ENCODE measurements around the gene GATB. TPM values are rescaled to one million over a fixed set of nuclear protein-coding genes. Genes with fewer than 3 reads are reported as not detected.

The GATB gene
- polyA plus RNA-seq, 1 donor: 17.4 TPM

- Histone ChIP-seq H3K27ac (ENCODE audit: low read length) (no peak overlapping the region), H3K9me3 (ENCODE audit: control insufficient read depth, low read depth, low read length) (no peaks in the 10 kb centered on the region), H3K4me3 (ENCODE audit: low read length) (no peak overlapping the region), H3K27me3 (ENCODE audit: control insufficient read depth, insufficient read depth, low read length) (no peaks in the 10 kb centered on the region), H3K36me3 (ENCODE audit: control insufficient read depth, insufficient read depth, low read length) (peaks cover 8% of the 10 kb centered on the region), H3K4me1 (ENCODE audit: control insufficient read depth, insufficient read depth, low read length) (no peaks in the 10 kb centered on the region)
- WGBS (ENCODE audit: insufficient coverage, low lambda C conversion rate): no CpG with 5 or more reads among the region's 3 CpGs
- DNase-seq: no peak
Observed at GRCh38 chr4:151667048-151667447, 93.8 kb downstream of the GATB start.

GRCh38 chr4:151666501-151666900 is 94.3 kb downstream of the GATB start:
- Histone ChIP-seq H3K4me3 (ENCODE audit: low read length) (no peak overlapping the region), H3K9me3 (ENCODE audit: control insufficient read depth, low read depth, low read length) (no peaks in the 10 kb centered on the region), H3K27ac (ENCODE audit: low read length) (no peak overlapping the region), H3K36me3 (ENCODE audit: control insufficient read depth, insufficient read depth, low read length) (peaks cover 9% of the 10 kb centered on the region), H3K4me1 (ENCODE audit: control insufficient read depth, insufficient read depth, low read length) (no peaks in the 10 kb centered on the region), H3K27me3 (ENCODE audit: control insufficient read depth, insufficient read depth, low read length) (no peaks in the 10 kb centered on the region)
- WGBS (ENCODE audit: insufficient coverage, low lambda C conversion rate): no CpG with 5 or more reads among the region's 5 CpGs
- DNase-seq: no peak

DNA sequence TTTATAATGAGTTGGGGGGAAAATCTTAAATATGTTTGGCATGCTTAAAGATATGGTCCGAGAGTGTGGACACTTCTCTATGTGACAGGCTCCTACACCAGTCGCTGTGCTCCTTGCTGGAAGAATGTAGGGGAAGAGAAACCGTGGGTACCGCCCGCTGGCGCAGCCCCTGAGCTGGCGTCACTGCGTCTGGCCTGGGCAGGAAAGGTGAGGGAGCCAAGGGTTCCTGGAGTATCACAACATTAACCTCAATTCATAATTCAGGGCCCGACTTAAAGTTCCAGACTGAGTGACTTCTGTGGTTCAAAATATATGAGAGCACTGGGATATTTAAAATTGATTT is 95.1 kb downstream of the GATB start:
- Histone ChIP-seq H3K4me1 (ENCODE audit: control insufficient read depth, insufficient read depth, low read length) (no peaks in the 10 kb centered on the region), H3K36me3 (ENCODE audit: control insufficient read depth, insufficient read depth, low read length) (peaks cover 9% of the 10 kb centered on the region), H3K27me3 (ENCODE audit: control insufficient read depth, insufficient read depth, low read length) (no peaks in the 10 kb centered on the region), H3K9me3 (ENCODE audit: control insufficient read depth, low read depth, low read length) (no peaks in the 10 kb centered on the region), H3K27ac (ENCODE audit: low read length) (no peak overlapping the region), H3K4me3 (ENCODE audit: low read length) (no peak overlapping the region)
- WGBS (ENCODE audit: insufficient coverage, low lambda C conversion rate): no CpG with 5 or more reads among the region's 9 CpGs
- no peak for DNase-seq

- Histone ChIP-seq H3K36me3 (ENCODE audit: control insufficient read depth, insufficient read depth, low read length) (peaks cover 9% of the 10 kb centered on the region), H3K4me3 (ENCODE audit: low read length) (no peak overlapping the region), H3K9me3 (ENCODE audit: control insufficient read depth, low read depth, low read length) (no peaks in the 10 kb centered on the region), H3K4me1 (ENCODE audit: control insufficient read depth, insufficient read depth, low read length) (no peaks in the 10 kb centered on the region), H3K27ac (ENCODE audit: low read length) (no peak overlapping the region), H3K27me3 (ENCODE audit: control insufficient read depth, insufficient read depth, low read length) (no peaks in the 10 kb centered on the region)
- DNase-seq: no peak
- WGBS (ENCODE audit: insufficient coverage, low lambda C conversion rate): 98% methylated on average over 6 of the region's 12 CpGs
Observed at GRCh38 chr4:151665022-151665784, 95.6 kb downstream of the GATB start.

DNA sequence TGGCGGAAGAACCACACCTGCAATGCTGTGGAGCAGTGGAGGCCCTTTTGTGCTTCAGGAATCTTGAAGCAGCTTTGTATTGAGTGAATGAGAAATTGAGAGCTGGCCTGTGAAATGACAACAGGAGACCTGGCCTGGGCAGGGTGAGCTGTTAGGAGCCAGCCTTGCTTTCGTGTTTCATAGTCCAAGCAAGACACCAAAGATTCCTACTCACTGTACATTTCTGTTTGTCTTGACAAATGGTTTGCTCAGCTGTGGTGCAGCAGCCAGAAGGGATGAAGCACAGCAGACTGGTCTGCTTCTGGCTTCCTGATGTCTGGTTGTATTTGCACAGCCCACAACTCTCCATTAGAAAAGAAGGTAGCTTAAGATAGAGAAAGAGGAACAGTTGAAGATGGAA is 96.5 kb downstream of the GATB start:
- Histone ChIP-seq H3K4me1 (ENCODE audit: control insufficient read depth, insufficient read depth, low read length) (no peaks in the 10 kb centered on the region), H3K4me3 (ENCODE audit: low read length) (no peak overlapping the region), H3K27ac (ENCODE audit: low read length) (no peak overlapping the region), H3K9me3 (ENCODE audit: control insufficient read depth, low read depth, low read length) (no peaks in the 10 kb centered on the region), H3K27me3 (ENCODE audit: control insufficient read depth, insufficient read depth, low read length) (no peaks in the 10 kb centered on the region), H3K36me3 (ENCODE audit: control insufficient read depth, insufficient read depth, low read length) (peaks cover 9% of the 10 kb centered on the region)
- DNase-seq: no peak
- WGBS (ENCODE audit: insufficient coverage, low lambda C conversion rate): no CpG with 5 or more reads among the region's 2 CpGs

- H3K4me3 ChIP-seq (ENCODE audit: low read length): no peak overlapping the region
- H3K27me3 ChIP-seq (ENCODE audit: control insufficient read depth, insufficient read depth, low read length): no peaks in the 10 kb centered on the region
- no peak overlapping the region for H3K27ac ChIP-seq (ENCODE audit: low read length)
- no peak for DNase-seq
- H3K9me3 ChIP-seq (ENCODE audit: control insufficient read depth, low read depth, low read length): no peaks in the 10 kb centered on the region
- WGBS (ENCODE audit: insufficient coverage, low lambda C conversion rate): no CpG with 5 or more reads among the region's 7 CpGs
- peaks cover 13% of the 10 kb centered on the region for H3K36me3 ChIP-seq (ENCODE audit: control insufficient read depth, insufficient read depth, low read length)
- no peaks in the 10 kb centered on the region for H3K4me1 ChIP-seq (ENCODE audit: control insufficient read depth, insufficient read depth, low read length)
Observed at GRCh38 chr4:151663109-151663508, 97.7 kb downstream of the GATB start.

- Histone ChIP-seq H3K4me3 (ENCODE audit: low read length) (no peak overlapping the region), H3K9me3 (ENCODE audit: control insufficient read depth, low read depth, low read length) (no peaks in the 10 kb centered on the region), H3K4me1 (ENCODE audit: control insufficient read depth, insufficient read depth, low read length) (no peaks in the 10 kb centered on the region), H3K27me3 (ENCODE audit: control insufficient read depth, insufficient read depth, low read length) (no peaks in the 10 kb centered on the region), H3K36me3 (ENCODE audit: control insufficient read depth, insufficient read depth, low read length) (peaks cover 20% of the 10 kb centered on the region), H3K27ac (ENCODE audit: low read length) (no peak overlapping the region)
- WGBS (ENCODE audit: insufficient coverage, low lambda C conversion rate): no CpG with 5 or more reads among the region's 7 CpGs
- DNase-seq: no peak
Observed at GRCh38 chr4:151661873-151662272, 98.9 kb downstream of the GATB start.

GRCh38 chr4:151660676-151661075 is 100.1 kb downstream of the GATB start:
- no peaks in the 10 kb centered on the region for H3K4me1 ChIP-seq (ENCODE audit: control insufficient read depth, insufficient read depth, low read length)
- H3K27ac ChIP-seq (ENCODE audit: low read length): no peak overlapping the region
- H3K36me3 ChIP-seq (ENCODE audit: control insufficient read depth, insufficient read depth, low read length): peaks cover 20% of the 10 kb centered on the region
- no peak for DNase-seq
- no peaks in the 10 kb centered on the region for H3K9me3 ChIP-seq (ENCODE audit: control insufficient read depth, low read depth, low read length)
- H3K4me3 ChIP-seq (ENCODE audit: low read length): no peak overlapping the region
- H3K27me3 ChIP-seq (ENCODE audit: control insufficient read depth, insufficient read depth, low read length): no peaks in the 10 kb centered on the region

GRCh38 chr4:151659601-151660364 is 101.0 kb downstream of the GATB start:
- WGBS (ENCODE audit: insufficient coverage, low lambda C conversion rate): 100% methylated on average over 2 of the region's 12 CpGs

GRCh38 chr4:151658959-151659600 is 101.7 kb downstream of the GATB start:
- Histone ChIP-seq H3K27me3 (ENCODE audit: control insufficient read depth, insufficient read depth, low read length) (no peaks in the 10 kb centered on the region), H3K36me3 (ENCODE audit: control insufficient read depth, insufficient read depth, low read length) (peaks cover 20% of the 10 kb centered on the region), H3K9me3 (ENCODE audit: control insufficient read depth, low read depth, low read length) (no peaks in the 10 kb centered on the region), H3K4me1 (ENCODE audit: control insufficient read depth, insufficient read depth, low read length) (no peaks in the 10 kb centered on the region), H3K27ac (ENCODE audit: low read length) (no peak overlapping the region), H3K4me3 (ENCODE audit: low read length) (no peak overlapping the region)
- DNase-seq: no peak

More at GRCh38 chr4:151659601-151660364, 101.0 kb downstream of the GATB start:
- H3K9me3 ChIP-seq (ENCODE audit: control insufficient read depth, low read depth, low read length): no peaks in the 10 kb centered on the region
- H3K4me1 ChIP-seq (ENCODE audit: control insufficient read depth, insufficient read depth, low read length): no peaks in the 10 kb centered on the region
- H3K27ac ChIP-seq (ENCODE audit: low read length): no peak overlapping the region
- peaks cover 20% of the 10 kb centered on the region for H3K36me3 ChIP-seq (ENCODE audit: control insufficient read depth, insufficient read depth, low read length)
- H3K27me3 ChIP-seq (ENCODE audit: control insufficient read depth, insufficient read depth, low read length): no peaks in the 10 kb centered on the region
- no peak overlapping the region for H3K4me3 ChIP-seq (ENCODE audit: low read length)
- DNase-seq: no peak
